Activated gamma-delta T cell treated with Interleukin-2 at 50 U/mL for 16 hours (primary cell): ENCODE results near the gene TWNK.
A peak's percentile ranks its signal among the peaks of the same experiment; 100 is the strongest.

Experiments
- DNase-seq: peaks from one replicate; pipeline ENCODE4 v3.0.0-alpha.2; 2020

The TWNK gene

DNA sequence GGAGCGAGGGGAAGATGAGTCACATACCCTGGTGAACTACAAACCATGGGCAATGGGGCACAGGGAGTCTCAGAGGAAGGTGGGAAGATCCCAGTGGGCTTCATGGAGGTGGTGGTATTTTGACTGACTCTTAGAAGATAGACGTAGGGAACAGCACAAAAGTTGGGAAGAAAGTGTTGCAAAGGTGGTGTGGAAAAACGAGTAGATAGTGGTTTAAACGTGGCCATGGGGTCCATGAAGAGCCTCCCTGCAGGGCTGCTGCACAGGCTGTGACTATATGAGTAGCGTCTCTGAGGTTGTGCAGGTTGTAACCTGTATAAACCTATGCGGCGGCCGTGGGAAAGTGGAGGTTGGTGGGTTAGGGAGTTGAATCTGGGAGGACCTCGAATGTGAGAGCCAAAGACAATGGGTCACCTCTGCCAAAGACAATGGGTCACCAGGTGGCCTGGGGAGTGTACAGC is 26.1 kb downstream of the TWNK start:
- no peak for DNase-seq

DNA sequence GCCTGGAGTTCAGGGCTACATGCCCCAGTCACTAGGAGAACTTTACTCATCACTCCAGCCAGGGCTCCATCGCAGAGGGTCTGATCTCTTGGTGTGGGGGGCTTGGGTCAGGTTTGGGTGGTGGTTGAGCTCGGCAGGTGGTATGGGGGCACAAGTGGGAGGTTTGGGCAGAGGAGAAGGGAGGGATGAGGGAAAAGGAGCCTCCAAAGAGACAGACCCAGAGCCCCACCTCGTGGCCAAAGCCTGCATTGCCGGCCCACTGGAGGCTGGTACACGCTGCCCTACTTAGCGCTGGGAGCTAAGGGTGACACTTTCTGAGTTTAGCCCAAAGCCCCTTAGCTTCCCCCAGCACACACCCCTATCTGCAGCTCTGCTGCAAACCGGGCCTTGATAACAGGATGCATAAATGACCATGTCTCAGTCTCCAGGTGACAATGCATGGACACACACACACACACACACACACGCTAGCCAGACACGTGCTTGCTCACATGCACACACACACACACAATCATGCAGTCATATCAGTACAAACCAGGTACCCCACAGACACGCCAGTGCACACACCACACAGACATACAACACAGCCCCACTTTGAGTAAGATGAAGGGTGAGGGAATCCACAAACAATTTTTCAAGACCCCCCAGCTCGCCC is 27.0 kb downstream of the TWNK start:
- peak; percentile 76 for DNase-seq

DNA sequence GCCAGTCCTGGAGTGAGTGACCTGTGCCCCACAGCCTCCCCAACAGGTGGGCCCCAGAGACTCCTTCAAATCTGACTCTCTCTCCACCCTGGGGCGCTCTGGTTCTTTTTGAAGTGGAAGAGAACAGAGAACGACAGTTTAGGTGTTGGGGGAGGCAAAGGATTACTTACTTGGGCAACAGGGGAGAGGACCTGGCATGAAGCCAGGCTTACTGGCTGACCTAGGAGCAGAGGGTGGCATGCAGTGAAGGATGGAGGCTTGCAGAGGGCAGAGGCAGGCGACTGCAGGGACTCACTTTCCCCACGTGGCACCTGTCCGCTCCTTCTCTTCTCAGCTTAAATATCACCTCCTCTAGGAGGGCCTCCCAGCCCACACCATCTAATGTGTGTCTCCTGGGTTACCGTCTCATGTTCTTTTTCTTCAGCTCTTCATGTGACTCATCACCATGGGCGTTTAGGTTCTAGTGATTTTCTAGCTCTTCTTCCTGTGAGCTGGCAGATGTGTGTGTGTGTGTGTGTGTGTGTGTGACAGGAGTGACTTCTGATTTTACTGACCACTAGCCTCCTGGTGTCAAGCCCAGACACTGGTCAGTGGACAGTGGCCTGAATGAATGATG is 27.7 kb downstream of the TWNK start:
- no peak for DNase-seq

DNA sequence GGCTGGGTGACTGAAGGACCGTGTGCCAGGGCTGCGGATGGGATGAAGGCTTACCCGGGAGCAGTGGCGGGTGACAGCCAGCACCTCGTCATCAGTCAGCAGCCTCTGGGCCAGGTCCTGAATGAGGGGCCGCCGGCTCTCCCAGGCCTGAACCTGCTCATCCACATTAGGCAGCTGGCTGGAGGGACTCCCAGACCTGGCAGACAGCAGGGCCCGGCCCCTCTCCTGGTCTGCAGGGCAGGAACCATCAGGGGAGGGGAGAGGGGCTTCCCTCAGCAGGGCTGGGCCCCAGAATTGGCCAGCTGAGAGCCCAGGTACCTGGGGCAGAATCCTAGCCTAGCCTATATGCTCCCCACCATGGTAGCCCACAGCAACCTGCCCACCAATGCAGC is 28.2 kb downstream of the TWNK start:
- no peak for DNase-seq

DNA sequence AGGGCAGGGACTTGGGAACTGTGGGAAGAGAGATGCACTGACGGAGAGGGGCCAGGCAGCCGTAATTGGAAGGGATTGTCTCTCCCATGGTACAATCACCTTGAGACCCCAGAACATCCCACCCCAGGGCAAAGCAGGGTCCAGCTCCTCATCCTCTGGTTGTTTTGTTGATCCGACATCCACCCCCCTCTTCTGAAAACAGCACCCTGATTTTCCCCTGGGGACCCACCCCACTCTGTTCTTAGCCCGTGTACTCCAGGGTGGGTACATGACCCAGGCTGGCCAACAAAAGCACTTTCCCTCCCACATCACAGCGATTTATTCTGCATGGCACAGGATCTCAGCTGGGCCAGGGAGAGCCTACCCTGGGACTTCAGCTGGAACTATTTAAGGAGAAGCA is 29.5 kb downstream of the TWNK start:
- DNase-seq, result no peak

DNA sequence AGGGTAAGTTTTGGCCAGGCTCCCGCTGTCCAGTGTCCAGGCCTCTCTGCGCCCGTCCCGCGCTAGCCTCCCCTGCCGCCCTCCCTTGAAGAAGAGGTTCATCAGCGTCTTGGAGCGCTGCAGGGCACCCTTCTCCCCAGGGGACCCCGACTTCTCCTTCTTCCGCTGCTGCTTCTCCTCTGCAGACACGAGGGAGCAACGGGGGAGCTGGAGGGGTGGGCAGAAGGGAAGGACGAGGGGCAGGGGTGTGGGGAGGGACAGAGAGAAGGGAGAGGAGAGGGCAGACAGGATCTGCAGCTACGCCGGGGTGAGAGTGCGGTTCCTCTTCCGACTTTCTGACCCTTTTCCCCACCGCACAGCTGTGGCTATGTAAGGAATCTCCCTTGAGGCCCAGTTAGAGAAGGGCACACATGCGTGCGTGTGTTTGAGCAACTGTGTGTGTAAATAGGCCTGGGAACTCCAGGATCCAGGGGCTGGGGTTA is 30.8 kb downstream of the TWNK start:
- no peak for DNase-seq

DNA sequence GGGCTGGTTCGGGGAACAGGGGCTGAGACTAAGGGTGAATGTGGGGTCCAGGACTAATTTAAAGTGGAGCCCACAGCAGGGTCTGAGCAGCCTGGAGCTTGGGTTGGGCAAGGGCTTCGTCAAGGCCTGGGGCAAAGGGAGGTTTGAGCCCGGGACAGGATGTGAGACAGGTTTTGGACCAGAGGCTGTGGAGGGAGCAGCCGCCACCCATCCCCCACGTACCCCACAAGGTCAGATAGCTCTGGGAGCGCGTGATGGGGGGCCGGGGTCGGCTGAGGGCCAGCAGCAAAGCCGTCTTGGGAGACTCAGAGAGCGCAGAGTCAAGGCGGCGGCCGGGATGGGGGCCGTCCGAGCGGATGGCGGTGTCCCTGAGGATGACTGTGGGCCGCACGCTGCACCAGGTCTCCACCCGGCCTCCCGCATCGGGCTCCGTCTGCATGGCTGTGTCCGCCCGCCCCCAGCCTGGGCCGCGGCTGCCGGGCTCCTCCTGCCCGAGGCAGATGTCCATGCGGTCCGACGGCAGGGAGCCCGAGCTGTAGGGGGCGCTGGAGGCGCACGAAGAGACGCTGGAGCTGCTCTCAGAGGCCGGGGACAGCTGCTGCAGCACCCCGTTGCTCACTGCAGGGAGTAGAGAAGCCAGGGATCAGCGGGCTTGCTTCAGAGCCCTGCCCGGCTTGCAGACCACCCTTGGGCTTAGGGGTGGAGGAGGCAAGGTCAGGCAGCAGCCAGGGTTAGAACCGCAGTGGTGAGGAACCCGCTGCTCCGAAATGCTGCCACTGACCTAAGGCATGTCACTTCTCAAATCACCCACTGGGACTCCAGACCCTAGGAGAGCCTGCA is 31.5 kb downstream of the TWNK start:
- DNase-seq, result peak; percentile 71

DNA sequence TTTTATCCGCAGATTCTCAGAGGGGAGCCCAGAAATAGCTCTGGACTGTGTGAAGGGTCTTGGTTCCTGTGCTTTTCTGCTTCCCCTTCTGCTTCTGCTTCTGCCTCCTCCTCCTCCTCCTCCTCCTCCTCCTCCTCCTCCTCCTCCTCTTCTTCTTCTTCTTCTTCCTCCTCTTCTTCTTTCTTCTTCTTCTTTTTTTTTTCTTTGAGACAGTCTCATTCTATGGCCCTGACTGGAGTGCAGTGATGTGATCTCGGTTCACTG is 32.0 kb downstream of the TWNK start:
- no peak for DNase-seq

DNA sequence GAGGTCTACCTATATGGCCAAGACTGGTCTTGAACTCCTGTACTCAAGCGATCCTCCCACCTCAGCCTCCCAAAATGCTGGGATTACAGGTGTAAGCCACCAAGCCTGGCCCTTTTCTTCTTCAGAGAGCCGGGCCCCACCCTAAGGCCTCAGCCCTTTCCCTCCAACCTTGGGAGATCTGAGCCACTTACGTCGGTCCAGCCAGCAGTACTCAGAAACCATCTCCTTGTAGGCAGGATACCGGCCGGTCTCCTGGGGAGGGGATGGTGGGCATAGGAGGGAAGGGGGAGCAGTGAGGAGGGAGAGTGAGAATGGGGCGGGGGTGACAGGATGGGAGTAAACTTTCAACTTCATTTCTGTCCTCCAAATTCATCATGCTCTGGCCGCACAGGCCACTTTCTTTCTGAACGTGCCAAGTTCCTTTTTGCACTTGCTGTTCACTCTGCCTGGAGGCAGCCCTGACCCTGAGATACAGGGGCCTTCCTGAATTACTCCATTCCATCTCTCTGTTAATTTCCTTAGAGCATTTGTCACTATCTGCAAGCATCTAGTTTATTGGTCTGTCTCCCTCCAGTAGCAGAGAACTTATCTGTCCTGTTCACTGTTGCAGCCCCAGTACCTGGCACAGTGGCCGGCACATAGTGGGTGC is 33.2 kb downstream of the TWNK start:
- no peak for DNase-seq

DNA sequence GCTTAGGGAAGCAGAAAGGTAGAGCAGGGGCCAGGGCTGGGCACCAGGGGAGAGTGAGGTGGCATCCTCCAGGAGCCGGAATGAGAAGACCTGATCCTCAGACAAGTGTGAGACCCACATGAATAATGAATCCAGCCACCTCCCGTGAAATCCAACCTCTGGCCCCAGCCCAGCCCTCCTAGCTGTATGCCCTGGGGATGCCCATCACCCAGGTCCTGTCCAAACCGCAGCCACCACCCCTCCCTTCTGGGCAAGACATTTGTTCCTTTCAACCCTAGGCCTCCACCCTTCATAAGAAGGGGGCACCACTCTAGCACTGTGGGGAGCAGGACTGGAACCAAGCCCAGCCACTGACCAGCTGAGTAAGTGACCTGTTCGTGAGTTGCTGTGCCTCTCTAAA is 33.9 kb downstream of the TWNK start:
- DNase-seq, result no peak

DNA sequence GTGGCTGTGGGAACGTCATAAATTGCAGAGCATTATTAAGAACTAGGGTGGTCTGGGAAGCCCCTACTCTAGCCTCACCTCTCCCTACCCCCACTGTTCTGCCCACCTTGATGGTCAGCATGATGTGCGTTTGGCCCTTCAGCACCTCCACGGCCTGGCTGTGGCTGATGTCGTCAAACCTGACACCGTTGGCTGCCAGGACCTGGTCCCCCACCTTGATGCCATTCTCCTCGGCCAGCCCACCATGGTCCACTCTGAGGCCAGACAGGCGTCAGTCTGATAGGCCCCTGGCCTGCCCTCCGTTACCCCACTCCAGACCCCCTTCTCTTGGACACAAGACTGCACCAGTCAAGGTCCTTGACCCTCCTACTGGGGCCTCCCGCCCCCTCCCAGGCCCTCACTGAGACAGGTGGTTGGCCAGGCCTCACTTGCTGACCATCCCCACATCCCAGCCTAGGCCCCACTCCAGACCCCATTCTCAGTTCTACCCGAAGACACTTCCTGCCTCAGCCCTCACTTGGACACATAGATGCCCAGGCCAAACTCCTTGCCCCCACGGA is 34.4 kb downstream of the TWNK start:
- no peak for DNase-seq

DNA sequence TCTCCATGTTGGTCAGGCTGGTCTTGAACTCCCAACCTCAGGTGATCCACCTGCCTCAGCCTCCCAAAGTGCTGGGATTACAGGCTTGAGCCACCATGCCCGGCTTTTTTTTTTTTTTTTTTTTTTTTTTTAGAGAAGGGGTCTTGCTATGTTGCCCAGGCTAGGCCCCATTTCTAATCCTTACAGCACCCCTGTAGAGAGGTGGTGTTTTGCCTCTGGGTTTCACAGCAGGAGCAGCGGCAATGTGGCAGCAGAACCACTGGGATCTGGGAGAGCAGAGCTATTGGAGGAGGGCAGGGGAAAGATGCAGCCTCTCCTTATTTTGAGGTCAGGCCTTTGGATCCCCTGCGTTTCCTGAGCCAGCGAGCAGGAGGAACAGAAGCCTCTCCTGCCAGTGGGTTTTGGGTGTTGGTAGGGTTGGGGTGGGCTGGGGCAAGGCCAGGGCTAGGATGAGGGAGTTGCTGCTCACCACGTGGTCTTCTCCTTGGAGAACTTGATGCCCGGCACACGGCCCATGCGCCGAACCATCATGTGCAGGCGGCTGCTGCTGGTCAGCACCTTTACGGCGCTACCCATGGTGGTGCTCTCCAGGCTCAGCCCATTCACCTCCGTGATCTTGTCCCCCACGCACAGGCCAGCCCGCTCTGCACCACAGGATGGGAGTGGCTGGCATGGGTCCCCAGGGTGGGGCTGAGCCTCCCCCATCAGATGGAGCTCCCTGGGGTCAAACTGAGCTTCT is 35.8 kb downstream of the TWNK start:
- DNase-seq, result no peak

DNA sequence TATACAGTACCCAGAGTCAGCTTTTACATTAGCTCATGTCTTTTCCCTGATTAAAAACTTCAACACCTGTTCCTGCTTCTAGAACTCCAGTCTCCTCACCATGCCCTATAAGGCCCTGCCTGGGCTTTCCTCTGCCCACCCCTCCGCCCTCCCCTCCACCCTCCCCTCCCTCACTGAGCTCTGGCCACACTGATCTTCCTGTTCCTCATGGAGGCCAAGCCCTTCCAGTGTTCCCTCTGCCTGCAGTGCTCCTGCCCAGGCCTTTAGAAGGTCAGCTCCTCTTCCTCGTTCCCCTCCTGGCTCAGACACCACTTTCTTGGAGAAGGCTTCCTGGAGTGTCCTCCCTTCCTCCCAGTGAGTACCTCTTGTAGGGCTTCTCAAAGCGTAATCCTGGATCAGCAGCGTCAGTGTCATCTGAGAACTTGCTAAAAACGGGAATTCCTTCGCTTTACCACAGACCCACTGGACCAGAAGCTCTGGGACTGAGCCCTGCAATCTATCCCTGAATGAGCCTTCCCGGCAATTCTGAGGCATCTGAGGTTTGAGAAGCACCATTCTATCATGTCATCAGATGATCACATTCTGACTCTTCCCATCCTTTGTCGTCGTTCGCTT is 39.9 kb downstream of the TWNK start:
- no peak for DNase-seq

DNA sequence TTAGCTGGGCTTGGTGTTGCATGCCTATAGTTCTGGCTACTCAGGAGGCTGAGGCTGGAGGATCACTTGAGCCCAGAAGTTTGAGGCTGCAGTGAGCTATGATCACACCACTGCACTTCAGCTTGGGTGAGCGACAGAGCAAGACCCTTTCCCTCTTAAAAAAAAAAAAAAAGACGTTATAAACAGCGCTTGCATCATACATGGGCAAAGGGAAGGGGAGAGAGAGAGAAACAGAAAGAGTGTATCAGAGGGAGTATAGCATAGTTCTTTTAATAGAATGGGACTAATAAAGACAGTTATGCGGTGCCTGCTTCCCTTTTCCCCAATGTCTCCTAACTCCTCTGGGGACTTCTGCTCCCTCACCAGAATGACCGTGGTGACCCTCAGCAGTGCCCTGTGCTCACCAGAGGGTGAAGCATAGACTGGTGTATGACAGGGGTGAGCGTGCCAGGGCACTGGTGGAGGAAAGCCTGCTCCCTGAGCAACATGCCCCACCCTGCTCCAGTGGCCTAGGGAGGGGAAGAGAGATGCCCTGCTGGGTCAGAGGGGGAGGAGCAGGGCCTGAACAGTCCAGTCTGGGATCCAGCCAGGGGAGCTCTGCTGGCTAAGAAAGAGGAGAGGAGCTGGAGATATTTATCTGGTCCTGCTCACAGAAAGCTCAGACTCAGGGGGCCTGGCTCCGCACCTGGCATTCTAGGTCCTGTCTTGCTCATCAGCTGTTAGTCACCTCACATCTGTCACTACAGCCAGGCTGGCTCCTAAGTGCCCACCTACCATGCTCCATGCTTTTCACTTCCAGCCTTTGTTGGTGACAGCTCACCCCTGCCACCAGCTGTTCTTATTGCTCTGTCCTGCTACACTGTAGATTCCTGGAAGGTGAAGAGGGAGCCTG is 41.3 kb downstream of the TWNK start:
- no peak for DNase-seq

DNA sequence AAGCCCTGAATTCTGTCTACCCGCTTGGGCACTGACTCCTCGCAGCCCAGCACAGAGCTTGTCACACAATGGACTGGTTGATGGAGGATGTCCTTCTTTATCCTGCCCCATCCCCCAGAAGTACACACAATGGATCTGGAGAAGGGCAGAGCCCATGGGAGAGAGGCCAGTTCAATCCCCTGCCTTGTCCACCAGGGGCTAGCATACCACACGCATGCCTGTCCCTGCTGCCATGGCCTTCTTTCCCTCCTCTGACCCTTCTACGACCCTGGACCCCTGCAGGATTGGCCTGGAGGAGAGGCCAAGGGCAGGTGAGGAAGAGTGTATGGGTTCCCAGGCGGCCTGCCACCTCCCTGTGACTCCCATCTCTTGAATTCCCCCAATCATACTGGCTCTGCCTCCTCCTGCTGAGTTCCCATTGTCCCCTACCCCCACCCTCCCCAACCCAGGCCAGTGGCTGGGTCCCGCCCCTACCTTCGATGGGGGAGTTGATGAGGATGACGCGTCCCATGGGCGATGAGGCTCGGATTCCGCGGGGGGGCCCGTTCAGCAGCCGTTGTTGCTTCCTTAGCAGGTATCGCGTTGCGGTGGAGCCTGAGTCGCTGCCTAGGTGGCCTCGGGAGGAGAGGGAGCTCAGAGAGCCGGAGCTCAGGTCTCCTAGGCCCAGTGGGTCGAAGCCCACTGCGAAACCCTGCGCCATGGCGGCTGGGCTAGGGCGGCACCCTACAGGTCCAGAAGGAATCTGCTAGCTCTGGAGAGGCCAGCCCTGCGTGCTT is 42.4 kb downstream of the TWNK start:
- no peak for DNase-seq

DNA sequence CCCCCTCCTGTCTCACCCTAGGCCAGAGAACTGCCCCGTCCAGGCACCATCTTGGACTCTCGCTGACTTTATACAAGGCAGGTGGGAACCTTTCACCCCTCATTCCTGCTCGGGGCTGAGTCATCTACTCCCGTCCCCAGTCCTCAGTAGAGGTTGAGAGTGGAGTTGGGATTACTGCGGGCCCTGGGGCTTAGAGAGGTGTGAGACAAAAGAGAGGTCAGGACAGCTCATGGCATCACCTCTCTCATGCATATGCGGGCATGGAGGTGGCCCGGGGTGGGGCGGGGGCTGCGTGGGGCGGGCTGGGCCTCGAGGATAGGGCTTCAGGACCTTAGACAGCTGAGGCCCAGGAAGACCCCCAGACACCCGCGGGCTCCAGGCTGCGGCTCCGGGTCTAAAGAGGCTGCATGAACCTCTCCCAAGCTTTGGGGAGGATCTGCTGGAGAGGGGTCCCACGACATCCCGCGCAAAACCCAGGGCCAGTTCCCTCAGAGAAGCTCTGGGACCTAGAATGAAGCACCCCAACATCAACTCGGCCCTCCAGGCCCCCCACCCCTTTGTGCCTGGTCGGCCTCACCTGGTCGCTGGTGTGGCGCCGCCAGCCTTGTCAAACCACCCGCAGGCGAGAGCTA is 43.3 kb downstream of the TWNK start:
- DNase-seq, result no peak

DNA sequence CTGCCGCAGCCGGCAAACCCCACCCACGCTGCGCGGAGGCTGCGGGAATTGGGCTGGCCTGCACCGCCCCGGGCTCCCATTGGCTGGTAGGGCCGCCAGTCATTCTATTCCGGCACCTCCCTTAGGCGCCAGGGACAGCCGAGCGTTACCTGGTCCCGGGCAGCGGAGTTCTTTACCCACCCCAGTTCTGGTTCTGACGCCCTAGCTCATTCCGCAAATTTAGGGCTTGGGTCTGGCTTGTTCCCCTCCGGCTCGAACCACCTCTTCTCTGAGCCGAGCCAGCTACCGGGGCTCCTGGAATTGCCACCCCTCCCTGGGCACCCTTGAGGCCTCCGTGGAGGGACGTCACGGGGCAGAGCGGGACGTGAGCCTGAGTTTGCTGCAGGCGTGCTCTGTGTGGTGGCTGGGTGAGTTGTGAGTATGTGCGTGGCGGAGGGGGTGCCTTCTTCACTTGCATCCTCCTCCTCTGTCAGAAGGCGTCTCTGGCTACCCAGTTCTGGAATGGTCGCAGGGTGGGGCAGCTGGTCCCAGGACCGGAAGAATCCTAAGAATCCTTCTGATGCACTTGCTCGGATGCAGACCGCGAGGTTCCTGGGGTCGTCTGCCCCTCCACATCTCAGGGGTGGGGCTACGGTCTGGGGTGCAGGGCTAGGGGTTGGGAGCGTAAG is 43.9 kb downstream of the TWNK start, which contains the start of the genes PDZD7 and SFXN3:
PDZD7 (minus strand) TSS at position 2 of the 668 bp plus-strand sequence. CDS start 910 bp downstream, outside the sequence.
SFXN3 (plus strand) TSS at position 107 of the 668 bp plus-strand sequence. CDS start 3,461 bp downstream, outside the sequence.
- peak; percentile 98 for DNase-seq

DNA sequence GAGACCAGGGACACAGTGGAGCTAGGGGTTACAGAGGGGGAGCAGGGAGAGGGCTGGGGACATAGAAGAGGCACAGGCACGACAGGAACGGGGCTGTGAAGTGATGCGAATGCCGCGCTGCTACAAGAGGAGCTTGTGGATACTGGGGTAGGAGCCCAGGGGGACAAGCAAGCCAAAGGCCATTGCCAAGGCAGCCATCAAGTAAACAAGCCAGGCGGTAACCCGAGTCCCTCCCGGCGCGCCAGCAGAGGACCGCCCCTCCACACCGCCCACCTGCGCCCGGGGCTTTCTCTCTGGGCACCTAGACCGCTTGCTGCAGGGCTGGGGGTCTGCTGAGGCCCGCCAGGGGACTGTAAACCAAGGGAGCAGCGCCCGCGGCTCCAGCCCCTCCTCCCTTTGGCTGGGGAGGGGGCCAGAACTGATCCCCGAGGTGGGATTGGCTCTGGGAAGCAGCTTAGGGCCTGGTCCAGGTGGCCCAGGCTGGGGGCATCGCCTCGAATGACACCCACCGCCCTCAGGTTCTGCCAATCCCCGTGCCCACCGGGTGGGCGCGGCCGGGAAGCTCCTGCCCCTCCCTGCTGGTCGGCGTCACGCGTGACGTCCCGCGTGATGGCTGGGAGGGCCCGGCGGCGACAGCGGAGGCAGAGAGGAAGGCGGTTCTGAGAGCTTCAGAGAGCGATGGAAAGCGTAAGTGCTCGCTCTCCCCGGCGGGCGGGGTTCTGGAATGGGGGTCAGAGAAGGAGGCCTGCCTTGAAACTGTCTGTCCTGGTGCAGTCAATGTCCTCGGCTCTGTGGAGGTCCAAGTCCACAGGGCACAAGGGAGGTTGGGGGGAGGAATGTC is 44.7 kb downstream of the TWNK start:
- DNase-seq, result peak; percentile 69
